ENCODE data around the gene INAFM2. TPM values are rescaled to one million over a fixed set of nuclear protein-coding genes. Genes with fewer than 3 reads are reported as not detected.
A peak's percentile ranks its signal among the peaks of the same experiment; 100 is the strongest.

The INAFM2 gene
- total RNA-seq, 4 donors from 2014 or later: 9.1 to 17.5 (median 12.2) TPM

- TF ChIP-seq CTCF (IDR thresholded peaks at IDR 0.05): peak in 1 of 3 donors; percentile 83
- ATAC-seq (ENCODE audit: low FRiP score): peak; percentile 91
- no peak for DNase-seq (ENCODE audit: low spot score)
These were observed 44.5 kb downstream of the INAFM2 start for GRCh38 chr15:40367686-40368611.

- DNase-seq (ENCODE audit: low spot score) (no peak), ATAC-seq (ENCODE audit: low FRiP score) (no peak)
- TF ChIP-seq CTCF (IDR thresholded peaks at IDR 0.05): no peak
These were observed 45.4 kb downstream of the INAFM2 start for GRCh38 chr15:40368719-40369473.

GRCh38 chr15:40369474-40369869 lies 46.0 kb downstream of the INAFM2 start:
- no peak for ATAC-seq (ENCODE audit: low FRiP score)
- no peak for TF ChIP-seq CTCF (IDR thresholded peaks at IDR 0.05)
- DNase-seq (ENCODE audit: low spot score): no peak

- no peak for TF ChIP-seq CTCF (IDR thresholded peaks at IDR 0.05)
- DNase-seq (ENCODE audit: low spot score) (no peak), ATAC-seq (ENCODE audit: low FRiP score) (no peak)
These were observed 46.5 kb downstream of the INAFM2 start for GRCh38 chr15:40369971-40370370.

GRCh38 chr15:40372981-40373380 lies 49.5 kb downstream of the INAFM2 start:
- no peak for ATAC-seq (ENCODE audit: low FRiP score)
- no peak for TF ChIP-seq CTCF (IDR thresholded peaks at IDR 0.05)
- DNase-seq (ENCODE audit: low spot score): no peak

Other genes with a start within 250 kb of the INAFM2 start
- gene BMF, start 214.8 kb upstream of the INAFM2 start, total RNA-seq: 1 to 10 TPM; 3.7 to 7.7 (median 5.3) TPM
- 1 to 10 TPM in 2 of 4 donors, under 1 TPM in 2; 0.37 to 7.4 (median 1.5) TPM for gene BUB1B, start 162.6 kb upstream of the INAFM2 start, total RNA-seq
- 1 to 10 TPM in 1 of 4 donors, under 1 TPM in 1, not detected in 2; 0.72 to 1.5 TPM for gene PAK6, start 84.6 kb upstream of the INAFM2 start, total RNA-seq
- gene ANKRD63, start 40.6 kb upstream of the INAFM2 start, total RNA-seq: not detected
- gene PLCB2, start 15.8 kb upstream of the INAFM2 start, total RNA-seq: 10 to 100 TPM; 12.0 to 35.1 (median 25.0) TPM
- 1 to 10 TPM; 1.1 to 7.4 (median 4.5) TPM for gene CCDC9B, start 17.2 kb downstream of the INAFM2 start, total RNA-seq
- not detected for gene PHGR1, start 27.3 kb downstream of the INAFM2 start, total RNA-seq
- 1 to 10 TPM in 1 of 4 donors, under 1 TPM in 3; under 0.01 to 1.1 (median 0.12) TPM for gene DISP2, start 34.5 kb downstream of the INAFM2 start, total RNA-seq
- gene KNSTRN, start 59.0 kb downstream of the INAFM2 start, total RNA-seq: 10 to 100 TPM in 2 of 4 donors, 1 to 10 TPM in 2; 5.8 to 16.0 (median 11.9) TPM
- 10 to 100 TPM; 45.0 to 63.5 (median 54.2) TPM for gene IVD, start 82.1 kb downstream of the INAFM2 start, total RNA-seq
- 10 to 100 TPM in 3 of 4 donors, 1 to 10 TPM in 1; 9.7 to 17.4 (median 11.4) TPM for gene BAHD1, start 117.3 kb downstream of the INAFM2 start, total RNA-seq
- 10 to 100 TPM in 3 of 4 donors, 1 to 10 TPM in 1; 6.6 to 17.8 (median 10.1) TPM for gene CHST14, start 147.3 kb downstream of the INAFM2 start, total RNA-seq
- 10 to 100 TPM; 26.0 to 37.2 (median 33.4) TPM for gene CCDC32, start 241.3 kb downstream of the INAFM2 start, total RNA-seq
- gene RPUSD2, start 245.6 kb downstream of the INAFM2 start, total RNA-seq: 1 to 10 TPM; 2.3 to 7.8 (median 4.5) TPM